C4-2B (cell line): Measurements from ENCODE around the gene PNMA8A.

Experiments used
- CTCF ChIP-seq: fragments of 450-650 bp; conservative IDR thresholded peaks from 2 replicates; pipeline ENCODE4 v1.5.1; 2017; ENCODE audit warnings: mild to moderate bottlenecking
- ZFX ChIP-seq: fragments of 450-650 bp; IDR thresholded peaks from 2 replicates; pipeline ENCODE4 v1.6.1; 2017

DNA sequence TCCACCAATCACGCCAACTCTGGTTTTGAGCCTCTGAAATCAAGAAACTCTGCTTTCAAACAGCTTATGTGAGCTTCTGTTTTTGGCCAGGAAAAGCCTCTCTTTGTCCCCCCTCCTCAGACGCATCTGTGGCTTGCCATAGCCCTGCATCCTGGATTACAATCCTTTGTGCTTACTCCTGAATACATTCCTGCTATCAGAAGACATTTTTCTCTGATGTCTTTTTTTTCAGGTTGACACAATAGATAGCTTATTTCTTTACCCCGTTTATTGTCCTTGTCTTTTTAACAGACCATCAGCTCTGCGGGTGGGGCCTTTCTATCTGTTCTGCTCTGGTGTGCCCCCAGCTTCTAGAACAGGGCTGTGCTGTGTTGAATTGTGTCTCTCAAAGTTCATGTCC is 13.3 kb upstream of the PNMA8A start:
- TF ChIP-seq CTCF = no peak
- no peak for TF ChIP-seq ZFX
